A549 (cell line): ENCODE results near the gene SLC41A1. TPM values are rescaled to one million over a fixed set of nuclear protein-coding genes. Genes with fewer than 3 reads are reported as not detected.

Experiments
- ATAC-seq, 2 experiments: fragments of 200-7000 bp in 1 of 2; fragments of >200 bp in 1 of 2; cut with Nextera tagmentation in 1 of 2; cut with Tn5 transposase in 1 of 2; 3 replicates each; pipeline versions ENCODE4 v1.8.0 to v1.9.1; 2018 to 2020; ENCODE audit warnings: mild to moderate bottlenecking in 1 of 2, moderate library complexity in 1 of 2
- CTCF ChIA-PET: fragments of 300-600 bp; sonication (Branson Sonifier 250); formaldehyde crosslinking; extraction: SDS; loops from one replicate; lab custom pipeline; 2021; ENCODE audit warnings: antibody characterized with exemption, inconsistent platforms; lab: Yijun Ruan, JAX
- POLR2A ChIA-PET: fragments of 350-600 bp; formaldehyde crosslinking; extraction: SDS; loops from one replicate; lab custom pipeline; 2021; ENCODE audit warnings: antibody characterized with exemption, inconsistent platforms; lab: Yijun Ruan, JAX
- DNase-seq, 2 experiments: peaks; one replicate each; pipeline versions ENCODE4 v3.0.0 to v3.0.0-alpha.2; 2011 to 2016; ENCODE audit warnings: low read depth in 1 of 2, low spot score in 1 of 2
- FAIRE-seq: peaks from 2 replicates; lab custom pipeline; 2011; peaks lifted over from hg19 to GRCh38; lab: Jason Lieb, UNC
- H3K27ac ChIP-seq, 2 experiments: fragments of >200 bp; sonication (Bioruptor Twin); formaldehyde crosslinking; 3 replicates each; pipeline ENCODE4 v1.5.1; 2016 to 2017
- H3K4me1 ChIP-seq: fragments of >200 bp; sonication (Bioruptor Twin); formaldehyde crosslinking; 3 replicates; pipeline ENCODE4 v1.6.1; 2016
- H3K4me2 ChIP-seq: fragments of >200 bp; sonication (Bioruptor Twin); formaldehyde crosslinking; 3 replicates; pipeline ENCODE4 v1.6.1; 2016
- H3K4me3 ChIP-seq: fragments of >200 bp; sonication (Bioruptor Twin); formaldehyde crosslinking; 3 replicates; pipeline ENCODE4 v1.5.1; 2016
- H3K9me3 ChIP-seq: fragments of >200 bp; sonication (Bioruptor Twin); formaldehyde crosslinking; 3 replicates; pipeline ENCODE4 v1.6.1; 2016
- CHD4 ChIP-seq: fragments of 200-600 bp; sonication (generic); IDR thresholded peaks from 2 replicates; pipeline ENCODE4 v1.6.1; 2016; ENCODE audit warnings: antibody characterized with exemption, mild to moderate bottlenecking, borderline replicate concordance
- CTCF ChIP-seq: fragments of >200 bp; sonication (Bioruptor Twin); formaldehyde crosslinking; IDR thresholded peaks from 3 replicates; pipeline ENCODE4 v1.5.1; 2016
- EP300 ChIP-seq, 2 experiments: fragments of >200 bp; sonication (Bioruptor Twin); formaldehyde crosslinking; IDR thresholded peaks; 2 replicates in 1 of 2; 3 replicates in 1 of 2; pipeline ENCODE4 v1.6.1; 2016 to 2017
- FOSL2 ChIP-seq, 2 experiments: fragments of 450-650 bp in 1 of 2; fragments of >200 bp in 1 of 2; sonication (Bioruptor Twin) in 1 of 2; formaldehyde crosslinking; IDR thresholded peaks; 2 replicates each; pipeline versions ENCODE4 v1.5.0 to v1.6.1; 2016 to 2020; ENCODE audit warnings: mild to moderate bottlenecking in 1 of 2, moderate library complexity in 1 of 2
- FOXS1 ChIP-seq: fragments of 250-450 bp; sonication (Bioruptor Pico); IDR thresholded peaks from 2 replicates; pipeline ENCODE4 v1.5.0; 2020; ENCODE audit warnings: mild to moderate bottlenecking, moderate library complexity
- GATA3 ChIP-seq: IDR thresholded peaks from 2 replicates; pipeline ENCODE4 v1.6.1; 2012; ENCODE audit warnings: borderline replicate concordance
- HEYL ChIP-seq: fragments of 250-450 bp; sonication (Bioruptor Pico); IDR thresholded peaks from 2 replicates; pipeline ENCODE4 v1.8.0; 2021; ENCODE audit warnings: mild to moderate bottlenecking, moderate library complexity
- HMGXB4 ChIP-seq: fragments of 250-450 bp; sonication (Bioruptor Pico); IDR thresholded peaks from 2 replicates; pipeline ENCODE4 v1.5.0; 2021; ENCODE audit warnings: mild to moderate bottlenecking, moderate library complexity, borderline replicate concordance
- HOXA7 ChIP-seq: fragments of 250-450 bp; sonication (Bioruptor Pico); IDR thresholded peaks from 2 replicates; pipeline ENCODE4 v1.5.0; 2020; ENCODE audit warnings: mild to moderate bottlenecking, moderate library complexity
- HOXB13 ChIP-seq: fragments of 250-450 bp; sonication (Bioruptor Pico); IDR thresholded peaks from 2 replicates; pipeline ENCODE4 v1.5.0; 2020; ENCODE audit warnings: low read depth, mild to moderate bottlenecking, moderate library complexity
- MYC ChIP-seq: IDR thresholded peaks from 2 replicates; pipeline ENCODE4 v1.6.1; 2012; ENCODE audit warnings: mild to moderate bottlenecking, inconsistent platforms, low read length, improper control_type of control experiment, borderline replicate concordance
- RARB ChIP-seq: fragments of 250-450 bp; sonication (Bioruptor Pico); IDR thresholded peaks from 2 replicates; pipeline ENCODE4 v1.8.0; 2021; ENCODE audit warnings: mild to moderate bottlenecking, moderate library complexity
- REST ChIP-seq: fragments of 200-600 bp; sonication (generic); IDR thresholded peaks from 2 replicates; pipeline ENCODE4 v1.6.1; 2016; ENCODE audit warnings: antibody characterized with exemption, mild to moderate bottlenecking, moderate library complexity
- RFX5 ChIP-seq: fragments of 450-650 bp; IDR thresholded peaks from 2 replicates; pipeline ENCODE4 v1.7.1; 2014; ENCODE audit warnings: antibody characterized with exemption, mild to moderate bottlenecking, moderate library complexity
- RNF2 ChIP-seq: fragments of 200-600 bp; sonication (generic); IDR thresholded peaks from 2 replicates; pipeline ENCODE4 v1.6.1; 2016; ENCODE audit warnings: low read depth, mild to moderate bottlenecking, antibody characterized with exemption, moderate library complexity, borderline replicate concordance
- SMC3 ChIP-seq: fragments of >200 bp; sonication (Bioruptor Twin); formaldehyde crosslinking; IDR thresholded peaks from 3 replicates; pipeline ENCODE4 v1.6.1; 2018; ENCODE audit warnings: inconsistent platforms
- TFCP2L1 ChIP-seq: fragments of 250-450 bp; sonication (Bioruptor Pico); IDR thresholded peaks from 2 replicates; pipeline ENCODE4 v1.5.0; 2021; ENCODE audit warnings: mild to moderate bottlenecking
- ZNF302 ChIP-seq: fragments of 250-450 bp; sonication (Bioruptor Pico); IDR thresholded peaks from 2 replicates; pipeline ENCODE4 v1.9.0; 2021; ENCODE audit warnings: inconsistent platforms, mild to moderate bottlenecking, moderate library complexity
- ZSCAN20 ChIP-seq: fragments of 250-450 bp; sonication (Bioruptor Pico); IDR thresholded peaks from 2 replicates; pipeline ENCODE4 v1.8.0; 2022; ENCODE audit warnings: mild to moderate bottlenecking, moderate library complexity
- WGBS: methylation state at CpG from one replicate; pipeline ENCODE4 v1.1.6; 2017; ENCODE audit errors: missing lambda C conversion rate; 5-methylcytosine and 5-hydroxymethylcytosine counted together
- polyA plus RNA-seq, 4 experiments: library from polyadenylated mRNA; depleted of rRNA in 3 of 4; stranded (reverse); fragments of >200 nt; fragmentation: RNase III in 1 of 4; extraction: RNeasy Plus Mini Kit Qiagen cat#74134 plus additional on column Dnase treatment in 1 of 4; gene quantifications; 2 replicates in 3 of 4; 3 replicates in 1 of 4; pipeline ENCODE4 v1.2.3, GENCODE V29; 2011 to 2017
- TF ChIP-seq, protein P1 (sequence below): fragments of 250-450 bp; sonication (Bioruptor Pico); IDR thresholded peaks from 2 replicates; pipeline ENCODE4 v1.5.0; 2020; ENCODE audit warnings: low read depth, mild to moderate bottlenecking, moderate library complexity

SLC41A1 gene
- polyA plus RNA-seq, 2 of the 4 experiments (the other 2 are of a cell fraction), result 25.6 to 26.0 TPM

DNA sequence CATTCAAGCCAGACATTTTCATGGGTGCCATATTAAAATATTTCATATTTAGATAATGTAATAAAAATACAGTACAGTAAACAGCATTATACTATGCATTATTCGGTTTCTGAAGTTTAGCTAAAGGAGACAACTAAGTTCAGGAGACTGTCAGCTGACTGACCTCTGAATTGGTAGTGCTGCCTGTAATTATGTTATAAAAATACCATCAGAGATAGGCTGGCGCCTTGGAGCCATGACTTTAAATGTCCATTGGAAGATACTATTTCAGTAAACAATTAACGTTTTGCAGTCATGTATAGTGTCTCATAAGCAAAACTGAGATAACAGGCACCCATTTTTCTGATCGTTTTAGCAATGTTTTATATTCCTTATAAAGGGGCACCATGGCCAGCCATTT lies 26.4 kb downstream of the SLC41A1 start:
- no peaks in the 10 kb centered on the region for H3K9me3 ChIP-seq
- ATAC-seq, result no peak
- CTCF ChIA-PET, result interaction anchor here (0.6 to 17.3 kb wide), 3 partner anchors 15 to 195 kb away, joined by 3 to 371 read pairs (median 3); no protein-coding TSS in a partner anchor
- no peak overlapping the region for H3K4me3 ChIP-seq
- POLR2A ChIA-PET, result no interaction called here
- no peak overlapping the region for H3K4me2 ChIP-seq
- no peak for TF ChIP-seq FOXS1 (CRISPR knock-in tag)
- TF ChIP-seq ZNF302, result no peak
- no peak for TF ChIP-seq RARB
- no peak for TF ChIP-seq HEYL (CRISPR knock-in tag)
- TF ChIP-seq HOXB13 (CRISPR knock-in tag), result no peak
- no peak for TF ChIP-seq REST
- TF ChIP-seq CHD4, result no peak
- TF ChIP-seq RNF2, result no peak
- no peak for TF ChIP-seq GATA3
- TF ChIP-seq ZSCAN20, result no peak
- no peak for TF ChIP-seq HMGXB4 (CRISPR knock-in tag)
- TF ChIP-seq SMC3, result no peak
- TF ChIP-seq FOSL2 (IDR thresholded peaks at IDR 0.05), result no peak
- no peak for TF ChIP-seq FOSL2 (CRISPR knock-in tag; IDR thresholded peaks at IDR 0.05)
- TF ChIP-seq HOXA7 (CRISPR knock-in tag), result no peak
- no peak for TF ChIP-seq EP300 (IDR thresholded peaks at IDR 0.05)
- TF ChIP-seq CTCF, result no peak
- TF ChIP-seq, protein P1, sequence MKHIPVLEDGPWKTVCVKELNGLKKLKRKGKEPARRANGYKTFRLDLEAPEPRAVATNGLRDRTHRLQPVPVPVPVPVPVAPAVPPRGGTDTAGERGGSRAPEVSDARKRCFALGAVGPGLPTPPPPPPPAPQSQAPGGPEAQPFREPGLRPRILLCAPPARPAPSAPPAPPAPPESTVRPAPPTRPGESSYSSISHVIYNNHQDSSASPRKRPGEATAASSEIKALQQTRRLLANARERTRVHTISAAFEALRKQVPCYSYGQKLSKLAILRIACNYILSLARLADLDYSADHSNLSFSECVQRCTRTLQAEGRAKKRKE, result no peak
- no peak for TF ChIP-seq TFCP2L1 (CRISPR knock-in tag)
- no peak for TF ChIP-seq RFX5
- no peak for TF ChIP-seq MYC
- WGBS, result 51% methylated on average over 4 of the region's 4 CpGs
- H3K4me1 ChIP-seq, result no peaks in the 10 kb centered on the region
- DNase-seq, result no peak
- FAIRE-seq, result no peak
- H3K27ac ChIP-seq, result no peak overlapping the region
